Right lobe of liver (tissue), 4 donors: Measurements from ENCODE around the gene FAM168A.

Experiments used
- POLR2A ChIP-seq: fragments of 450-650 bp; IDR thresholded peaks from one replicate; pipeline ENCODE4 v1.6.1; 2017; ENCODE audit warnings: antibody characterized with exemption, mild to moderate bottlenecking
- TF ChIP-seq, protein P1 (sequence below), 4 donors: fragments of 200-600 bp in 3 of 4; fragments of 450-650 bp in 1 of 4; IDR thresholded peaks; one replicate each; pipeline versions ENCODE4 v1.5.1 to v1.8.0; 2016 to 2022; ENCODE audit warnings: antibody characterized with exemption in 4 of 4, mild to moderate bottlenecking in 2 of 4
- donor health status: DM: no; HTN: no; CAD: no.
- donor health status: DM: no; HTN: no; CAD: no.
- donor health status: DM: no; HTN: yes; CAD: no.

DNA sequence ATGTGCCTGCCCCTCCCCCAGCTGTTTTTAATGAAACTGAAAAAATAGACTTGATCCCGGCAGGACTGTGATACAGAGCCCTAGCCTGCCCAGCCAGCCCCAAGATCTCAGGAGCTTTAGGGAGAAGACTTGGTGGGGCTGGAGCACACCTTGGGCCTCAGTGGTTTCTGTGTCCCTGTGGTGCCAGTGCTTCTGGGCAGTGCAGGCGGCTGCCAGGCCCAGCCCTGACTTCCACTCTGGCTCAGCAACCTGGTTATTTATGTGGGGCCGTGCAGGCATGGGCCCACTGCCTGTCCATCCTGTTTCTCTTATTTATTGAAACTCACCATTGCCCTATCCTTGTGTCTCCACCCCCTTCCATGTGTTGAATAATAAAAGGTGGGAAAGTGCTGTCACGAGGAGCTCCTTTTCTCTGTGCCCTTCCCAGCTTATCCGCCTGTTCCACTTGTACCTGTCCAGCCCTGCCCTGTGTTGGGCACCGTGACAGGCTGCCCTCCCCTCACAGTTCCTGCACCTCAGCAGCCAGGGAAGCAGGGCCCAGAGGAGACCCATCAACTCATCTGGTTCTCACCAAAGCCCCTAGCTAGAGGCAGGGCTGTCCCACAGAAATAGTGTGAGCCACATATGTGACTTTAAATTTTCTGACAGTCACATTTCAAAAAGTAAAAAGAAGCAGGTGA is 201.5 kb downstream of the FAM168A start:
- TF ChIP-seq POLR2A = no peak
- TF ChIP-seq, protein P1, sequence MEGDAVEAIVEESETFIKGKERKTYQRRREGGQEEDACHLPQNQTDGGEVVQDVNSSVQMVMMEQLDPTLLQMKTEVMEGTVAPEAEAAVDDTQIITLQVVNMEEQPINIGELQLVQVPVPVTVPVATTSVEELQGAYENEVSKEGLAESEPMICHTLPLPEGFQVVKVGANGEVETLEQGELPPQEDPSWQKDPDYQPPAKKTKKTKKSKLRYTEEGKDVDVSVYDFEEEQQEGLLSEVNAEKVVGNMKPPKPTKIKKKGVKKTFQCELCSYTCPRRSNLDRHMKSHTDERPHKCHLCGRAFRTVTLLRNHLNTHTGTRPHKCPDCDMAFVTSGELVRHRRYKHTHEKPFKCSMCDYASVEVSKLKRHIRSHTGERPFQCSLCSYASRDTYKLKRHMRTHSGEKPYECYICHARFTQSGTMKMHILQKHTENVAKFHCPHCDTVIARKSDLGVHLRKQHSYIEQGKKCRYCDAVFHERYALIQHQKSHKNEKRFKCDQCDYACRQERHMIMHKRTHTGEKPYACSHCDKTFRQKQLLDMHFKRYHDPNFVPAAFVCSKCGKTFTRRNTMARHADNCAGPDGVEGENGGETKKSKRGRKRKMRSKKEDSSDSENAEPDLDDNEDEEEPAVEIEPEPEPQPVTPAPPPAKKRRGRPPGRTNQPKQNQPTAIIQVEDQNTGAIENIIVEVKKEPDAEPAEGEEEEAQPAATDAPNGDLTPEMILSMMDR (IDR thresholded peaks at IDR 0.05) = no peak
